ENCODE data around the gene OVCA2. TPM values are rescaled to one million over a fixed set of nuclear protein-coding genes. Genes with fewer than 3 reads are reported as not detected.
A peak's percentile ranks its signal among the peaks of the same experiment; 100 is the strongest.

The OVCA2 gene
- total RNA-seq, 1 donor from 2014 or later, result 21.9 TPM

DNA sequence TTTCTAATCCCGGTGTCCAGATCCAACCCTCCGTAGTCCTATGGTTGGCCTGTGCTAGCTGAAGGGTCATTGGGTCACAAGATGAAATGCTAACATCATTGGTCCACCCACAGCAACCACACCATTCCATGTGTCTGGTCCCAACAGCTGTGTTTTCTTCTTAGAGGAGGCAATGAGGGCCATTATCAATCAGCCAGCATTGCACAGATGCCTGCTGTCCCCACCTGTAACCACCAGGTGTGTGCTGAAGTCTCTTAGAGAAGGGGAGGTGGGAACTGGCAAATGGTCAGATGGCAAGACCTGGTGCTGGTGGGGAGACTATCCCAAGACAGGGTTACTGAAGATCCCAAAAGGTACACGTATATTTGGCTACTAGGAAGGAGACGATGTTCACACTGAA, 50.4 kb downstream of the OVCA2 start:
- DNase-seq (ENCODE audit: low spot score, unreplicated experiment), result no peak
- peaks cover 9% of the 10 kb centered on the region for H3K4me1 Mint-ChIP-seq (ENCODE audit: low read depth)
- peaks cover 3% of the 10 kb centered on the region for H3K36me3 Mint-ChIP-seq (ENCODE audit: insufficient read depth)
- no peaks in the 10 kb centered on the region for H3K9me3 Mint-ChIP-seq (ENCODE audit: low read depth)
- TF ChIP-seq CTCF (IDR thresholded peaks at IDR 0.05; ENCODE audit: unreplicated experiment), result no peak
- H3K4me3 Mint-ChIP-seq (ENCODE audit: low read depth), result no peak overlapping the region
- H3K27me3 Mint-ChIP-seq, result no peaks in the 10 kb centered on the region
- no peak overlapping the region for H3K27ac Mint-ChIP-seq

Small RNA genes lying within 50 kb of the gene (microRNA-seq; reads per million reads assigned to microRNA genes)
- 339 reads per million, percentile 68 among the genes with 10 or more reads in this experiment for gene MIR132 (ENCODE audit: borderline number of aligned reads, unreplicated experiment)
- 4.8 reads per million for gene MIR212 (ENCODE audit: borderline number of aligned reads, unreplicated experiment)

Other genes starting within 250 kb of the OVCA2 start
- gene SMYD4, start 212.1 kb upstream of the OVCA2 start, total RNA-seq, result 26.6 and 33.5 TPM in 2 replicates
- gene RPA1, start 212.0 kb upstream of the OVCA2 start, total RNA-seq, result 111 and 119 TPM in 2 replicates
- gene RTN4RL1, start 16.7 kb upstream of the OVCA2 start, total RNA-seq, result 11.1 and 12.4 TPM in 2 replicates
- gene DPH1, start 11.9 kb upstream of the OVCA2 start, total RNA-seq, result 39.1 and 44.0 TPM in 2 replicates
- gene HIC1, start 13.1 kb downstream of the OVCA2 start, total RNA-seq, result 0.69 and 0.86 TPM in 2 replicates

Measured in progenitor cell of endocrine pancreas (in vitro differentiated cells).